Peyer's patch (tissue), 4 donors: Measurements from ENCODE around the gene MMAA. TPM values are rescaled to one million over a fixed set of nuclear protein-coding genes. Genes with fewer than 3 reads are reported as not detected.

Experiments used
- DNase-seq, 3 donors: peaks; one replicate each; pipeline ENCODE4 v3.0.0-alpha.2; 2017 to 2019
- H3K27ac ChIP-seq, 4 donors: fragments of 200-600 bp; sonication (generic); one replicate each; pipeline ENCODE4 v1.5.1; 2016 to 2019
- H3K27me3 ChIP-seq, 2 donors: fragments of 200-600 bp; sonication (generic); one replicate each; pipeline ENCODE4 v1.5.1; 2019
- H3K36me3 ChIP-seq, 3 donors: fragments of 200-600 bp; sonication (generic); one replicate each; pipeline ENCODE4 v1.5.1; 2016 to 2019
- H3K4me1 ChIP-seq, 4 donors: fragments of 200-600 bp; sonication (generic); one replicate each; pipeline ENCODE4 v1.5.1; 2016 to 2019
- H3K4me3 ChIP-seq, 4 donors: fragments of 200-600 bp; sonication (generic); 1 replicate in 3 of 4; 2 replicates in 1 of 4; pipeline ENCODE4 v1.5.1; 2016 to 2019; ENCODE audit warnings: mild to moderate bottlenecking in 1 of 4
- H3K9me3 ChIP-seq, 4 donors: fragments of 200-600 bp; sonication (generic); one replicate each; pipeline ENCODE4 v1.5.1; 2016 to 2019; ENCODE audit warnings: mild to moderate bottlenecking in 1 of 4
- CTCF ChIP-seq, 6 experiments: fragments of 450-650 bp in 4 of 6; fragments of 200-600 bp in 2 of 6; sonication (generic) in 1 of 6; IDR thresholded peaks; one replicate each; pipeline ENCODE4 v1.5.1; 2017 to 2019; ENCODE audit warnings: antibody characterized with exemption in 6 of 6, mild to moderate bottlenecking in 3 of 6, moderate library complexity in 1 of 6
- POLR2A ChIP-seq, 2 donors: fragments of 450-650 bp; IDR thresholded peaks; one replicate each; pipeline ENCODE4 v1.5.1; 2017; ENCODE audit warnings: antibody characterized with exemption in 2 of 2, mild to moderate bottlenecking in 2 of 2, moderate library complexity in 2 of 2
- total RNA-seq, 4 donors: library from RNA; depleted of rRNA; stranded (reverse); fragments of >200 nt; gene quantifications; one replicate each; pipeline ENCODE4 v1.1.0, GENCODE V29; 2016

The MMAA gene
- total RNA-seq, 4 donors from 2014 or later, result 8.3 to 11.6 (median 9.0) TPM

GRCh38 chr4:145679520-145679919, 60.3 kb downstream of the MMAA start:
- no peak for TF ChIP-seq POLR2A (IDR thresholded peaks at IDR 0.05)
- no peak for TF ChIP-seq CTCF (IDR thresholded peaks at IDR 0.05)
- Histone ChIP-seq H3K4me3 (no peak overlapping the region), H3K27ac (peak overlapping the region in 2 of 4 donors; percentile 2 to 36), H3K27me3 (no peaks in the 10 kb centered on the region), H3K9me3 (no peaks in the 10 kb centered on the region), H3K4me1 (peaks cover 0 to 17% (median 0%) of the 10 kb centered on the region in 4 donors), H3K36me3 (no peaks in the 10 kb centered on the region)
- no peak for DNase-seq

GRCh38 chr4:145679991-145680455, 60.8 kb downstream of the MMAA start, which contains the start of gene C4orf51:
C4orf51 (plus strand) TSS chr4:145680146; CDS start chr4:145680204, 58 bp downstream.
- peaks cover 0 to 17% (median 0%) of the 10 kb centered on the region in 4 donors for H3K4me1 ChIP-seq
- peak within 1 kb of the TSS in 2 of 4 donors; percentile 2 to 36 for H3K27ac ChIP-seq
- H3K27me3 ChIP-seq, result no peaks in the 10 kb centered on the region
- no peak for DNase-seq
- no peaks in the 10 kb centered on the region for H3K36me3 ChIP-seq
- no peak within 1 kb of the TSS for H3K4me3 ChIP-seq
- TF ChIP-seq POLR2A (IDR thresholded peaks at IDR 0.05) (no peak), CTCF (IDR thresholded peaks at IDR 0.05) (no peak)
- H3K9me3 ChIP-seq, result no peaks in the 10 kb centered on the region

GRCh38 chr4:145680902-145681301, 61.7 kb downstream of the MMAA start:
- H3K36me3 ChIP-seq, result no peaks in the 10 kb centered on the region
- TF ChIP-seq CTCF (IDR thresholded peaks at IDR 0.05), result no peak
- no peak for TF ChIP-seq POLR2A (IDR thresholded peaks at IDR 0.05)
- no peak overlapping the region for H3K27ac ChIP-seq
- no peaks in the 10 kb centered on the region for H3K9me3 ChIP-seq
- H3K4me3 ChIP-seq, result no peak overlapping the region
- peaks cover 0 to 17% (median 0%) of the 10 kb centered on the region in 4 donors for H3K4me1 ChIP-seq
- no peaks in the 10 kb centered on the region for H3K27me3 ChIP-seq
- no peak for DNase-seq

GRCh38 chr4:145681518-145681917, 62.3 kb downstream of the MMAA start:
- TF ChIP-seq POLR2A (IDR thresholded peaks at IDR 0.05) (no peak), CTCF (IDR thresholded peaks at IDR 0.05) (no peak)
- no peak for DNase-seq
- peaks cover 0 to 17% (median 0%) of the 10 kb centered on the region in 4 donors for H3K4me1 ChIP-seq

GRCh38 chr4:145681956-145682355, 62.8 kb downstream of the MMAA start:
- DNase-seq, result no peak

More at GRCh38 chr4:145681518-145681917, 62.3 kb downstream of the MMAA start:
- Histone ChIP-seq H3K36me3 (no peaks in the 10 kb centered on the region), H3K9me3 (no peaks in the 10 kb centered on the region), H3K27me3 (no peaks in the 10 kb centered on the region), H3K27ac (no peak overlapping the region), H3K4me3 (no peak overlapping the region)

More at GRCh38 chr4:145681956-145682355, 62.8 kb downstream of the MMAA start:
- Histone ChIP-seq H3K27ac (no peak overlapping the region), H3K9me3 (no peaks in the 10 kb centered on the region), H3K36me3 (no peaks in the 10 kb centered on the region), H3K4me3 (no peak overlapping the region), H3K4me1 (peaks cover 0 to 17% (median 0%) of the 10 kb centered on the region in 4 donors), H3K27me3 (no peaks in the 10 kb centered on the region)
- TF ChIP-seq CTCF (IDR thresholded peaks at IDR 0.05) (no peak), POLR2A (IDR thresholded peaks at IDR 0.05) (no peak)
